UCSD-AML1 (cell line): ENCODE data around the gene CFAP61.
"Not testable (repeated sequence)": the region's sequence is repeated elsewhere in the genome, so short reads cannot be mapped to it uniquely, and the experiment has no call there.

Source experiments
- DNase-seq: peaks from one replicate; lab custom pipeline; 2025; ENCODE audit not compliant: unreplicated experiment; lab: John Stamatoyannopoulos, UW

Gene CFAP61

DNA sequence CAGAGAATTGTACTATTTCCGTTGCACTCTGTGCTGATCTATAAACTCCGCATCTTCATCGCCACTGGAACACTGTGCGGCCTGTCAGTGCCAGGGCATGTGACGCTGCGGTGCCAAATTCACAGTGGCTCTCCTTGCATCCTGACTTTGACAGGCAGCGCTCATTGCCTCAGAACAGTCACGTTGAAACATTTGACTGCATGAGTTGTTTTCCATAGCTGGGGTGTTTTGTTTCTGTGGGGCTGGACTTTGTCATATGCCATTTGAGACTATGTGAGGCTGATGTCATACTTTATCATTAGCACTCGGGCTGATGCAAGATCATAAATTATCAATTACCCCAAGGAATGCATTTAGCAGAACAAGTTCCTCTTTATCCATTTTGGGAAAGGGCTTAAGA lies 32.7 kb downstream of the CFAP61 start:
- no peak for DNase-seq

DNA sequence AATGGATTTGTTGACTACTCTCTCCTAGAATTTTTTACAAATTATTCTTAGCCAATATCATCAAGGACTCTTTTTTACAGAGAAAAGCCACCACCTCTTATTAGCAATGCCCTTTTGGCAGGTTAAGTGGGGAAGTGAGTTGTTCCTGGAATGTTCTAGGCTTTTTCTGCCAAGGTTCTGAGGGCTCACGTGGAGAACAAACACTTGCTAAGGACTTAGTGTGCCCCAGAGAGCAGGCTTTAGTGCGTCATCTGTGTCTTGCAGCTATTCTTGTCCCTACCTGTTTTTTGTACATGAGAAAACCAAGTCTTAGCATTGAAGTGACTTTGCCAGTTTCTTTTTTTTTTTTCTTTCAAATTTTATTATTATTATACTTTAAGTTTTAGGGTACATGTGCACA lies 33.5 kb downstream of the CFAP61 start:
- no peak for DNase-seq

DNA sequence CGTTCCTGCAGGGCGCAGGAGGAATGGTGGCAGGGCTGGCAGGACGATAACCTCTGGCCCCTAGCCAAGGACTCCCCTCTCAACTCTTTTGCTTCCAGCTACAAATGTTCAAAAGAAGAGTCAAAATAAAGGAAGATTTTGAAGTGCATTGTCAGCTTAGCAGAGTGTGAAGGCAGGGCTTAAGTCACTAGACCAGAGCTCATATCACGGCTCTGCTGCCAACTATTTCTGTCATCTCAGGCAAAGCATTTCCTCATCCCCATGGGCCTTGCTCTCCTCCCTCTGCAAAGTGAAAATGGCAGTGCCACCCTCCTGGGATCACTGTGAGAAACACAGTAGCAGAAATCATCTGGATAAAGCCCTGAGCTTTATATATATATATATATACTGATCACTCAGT lies 36.7 kb downstream of the CFAP61 start:
- no peak for DNase-seq

DNA sequence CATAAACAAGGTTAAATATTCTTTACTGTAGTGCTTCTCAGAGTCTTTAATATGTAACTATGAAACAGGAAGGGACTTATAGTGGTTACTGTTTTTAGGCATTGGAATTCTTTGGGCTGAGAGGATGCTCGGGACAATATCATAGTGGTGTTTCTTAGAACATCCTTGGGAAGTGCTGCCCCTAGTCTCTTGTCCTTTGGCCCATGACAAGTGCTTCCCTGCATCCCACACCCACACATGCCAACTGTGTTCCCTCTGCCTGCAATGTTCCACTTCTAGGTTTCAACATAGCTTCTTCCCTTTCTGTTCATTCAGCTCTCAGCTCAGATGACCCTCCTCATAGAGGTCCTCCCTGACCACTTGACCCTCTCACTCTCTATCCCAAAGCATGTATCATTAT lies 37.6 kb downstream of the CFAP61 start:
- no peak for DNase-seq

DNA sequence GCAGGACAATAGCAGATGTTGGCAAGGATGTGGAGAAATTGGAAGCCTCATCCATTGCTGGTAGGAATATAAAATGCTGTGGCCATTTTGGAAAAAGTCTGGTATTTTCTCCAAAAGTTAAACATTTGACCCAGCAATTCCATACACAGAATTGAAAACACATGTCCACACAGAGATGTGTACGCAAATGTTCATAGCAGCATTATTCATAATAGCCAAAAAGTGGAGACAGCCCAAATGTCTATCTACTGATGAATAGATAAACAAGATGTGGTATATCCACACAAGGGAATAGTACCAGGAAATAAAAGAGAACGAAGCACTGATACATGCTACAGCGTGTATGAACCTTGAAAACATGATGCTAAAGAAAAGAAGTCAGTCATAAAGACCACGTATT lies 40.5 kb downstream of the CFAP61 start:
- DNase-seq = no peak

DNA sequence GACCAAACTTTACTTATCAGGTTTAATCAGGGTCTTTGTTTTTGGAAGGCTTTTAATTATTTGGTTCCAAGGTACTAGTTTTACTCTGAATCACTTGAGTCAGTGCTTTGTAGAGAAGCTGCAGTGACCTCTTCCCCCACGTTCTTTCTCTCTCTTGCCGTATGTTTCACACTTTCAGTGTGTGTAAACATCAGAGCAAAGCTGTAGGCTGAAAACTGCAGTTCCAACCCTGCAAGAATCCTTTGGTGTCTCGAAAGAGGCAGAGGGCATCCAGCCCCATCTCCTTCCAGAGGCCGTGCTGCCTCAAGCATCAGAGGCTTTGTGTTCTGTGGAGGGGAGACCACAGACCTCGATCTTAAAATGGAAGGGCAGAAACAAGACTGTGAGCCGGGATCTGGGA lies 42.1 kb downstream of the CFAP61 start:
- no peak for DNase-seq

DNA sequence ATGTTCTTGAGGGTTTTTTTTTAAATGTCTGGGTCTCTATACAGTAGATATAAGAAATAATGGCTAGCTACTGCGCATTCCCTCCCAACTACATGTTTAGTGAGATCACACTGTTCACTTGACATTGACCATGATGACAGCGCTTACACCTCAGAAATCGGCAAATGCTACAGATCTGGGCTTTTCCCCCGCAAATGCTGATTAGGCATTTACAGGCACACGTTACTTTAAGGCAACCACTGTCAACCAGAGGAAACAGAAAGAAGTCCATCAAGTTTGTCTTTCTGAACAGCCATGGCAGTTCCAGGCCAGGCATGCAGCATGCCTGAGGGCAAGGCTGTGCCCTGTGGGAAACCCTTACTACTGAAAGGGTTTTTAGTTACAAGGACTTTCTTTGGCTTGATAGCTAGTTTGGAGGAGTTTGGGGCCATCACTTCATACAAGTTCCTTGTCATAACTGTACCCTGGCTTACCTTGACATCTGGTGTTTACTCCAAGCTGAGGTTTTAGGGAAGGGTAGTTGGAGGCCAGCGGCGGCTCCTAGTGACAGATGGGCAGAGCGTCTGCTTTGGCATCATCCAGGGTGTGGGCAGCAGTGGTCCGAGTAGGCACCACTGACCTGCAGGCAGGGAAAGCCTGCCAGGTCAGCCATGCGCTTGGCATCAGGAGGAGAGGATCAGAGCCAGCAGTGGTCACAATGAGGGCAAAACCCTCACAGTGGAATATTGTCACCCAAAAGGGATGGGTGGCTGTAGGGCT lies 43.0 kb downstream of the CFAP61 start:
- no peak for DNase-seq

DNA sequence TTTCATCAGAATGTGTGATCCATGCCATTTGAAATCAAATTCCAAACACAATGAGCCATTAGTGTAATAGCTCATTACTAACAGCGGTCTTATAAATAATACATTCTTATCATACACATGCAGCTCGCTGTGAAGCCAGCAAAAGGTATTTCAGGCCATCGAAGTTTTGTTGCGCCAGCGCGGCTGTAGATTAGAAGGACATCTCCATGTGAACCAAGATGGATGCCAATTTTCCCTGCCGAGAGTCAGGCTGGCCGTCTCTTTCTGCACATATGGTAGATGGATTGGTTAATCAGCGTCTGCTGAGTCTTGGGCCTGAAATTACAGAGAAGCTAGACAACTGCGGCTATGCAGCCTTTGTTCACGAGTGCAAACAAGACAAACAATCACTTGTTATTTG lies 44.1 kb downstream of the CFAP61 start:
- DNase-seq = no peak

DNA sequence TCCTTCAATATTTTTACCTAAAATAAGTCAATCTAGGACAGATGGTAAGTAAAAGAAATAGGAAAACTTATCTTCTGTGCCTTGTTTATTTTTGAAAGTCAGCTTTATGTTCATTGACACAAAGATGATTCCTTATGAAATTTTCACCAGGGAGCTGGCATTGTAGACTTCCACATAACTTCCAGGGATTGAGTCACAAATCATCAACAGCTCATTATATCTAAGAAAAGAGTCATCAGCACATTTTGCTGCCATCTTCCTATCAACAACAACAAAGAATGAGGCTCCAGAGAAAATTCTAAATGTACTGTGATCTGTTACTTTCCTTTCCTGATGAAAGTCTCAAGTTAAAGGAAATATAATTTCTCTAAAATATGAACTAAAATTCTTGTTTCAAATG lies 48.5 kb downstream of the CFAP61 start:
- no peak for DNase-seq

DNA sequence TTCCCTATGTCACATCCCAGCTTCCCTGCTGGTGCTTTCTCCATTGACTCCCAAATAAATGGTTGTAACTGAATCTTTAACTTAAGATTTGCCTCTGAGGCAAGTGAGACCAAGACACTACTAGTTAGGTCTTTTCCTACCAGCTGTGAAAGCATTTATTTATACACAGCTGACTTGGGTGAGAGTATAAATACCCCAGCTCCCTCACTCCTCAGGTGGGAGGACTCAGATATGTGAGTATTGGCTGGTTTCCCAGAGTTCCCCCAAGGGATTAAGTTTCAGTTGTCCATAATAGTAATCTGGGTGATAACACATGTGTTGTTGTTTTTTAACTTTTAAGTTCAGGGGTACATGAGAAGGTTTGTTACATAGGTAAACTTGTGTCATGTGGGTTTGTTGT lies 49.8 kb downstream of the CFAP61 start:
- DNase-seq = no peak

DNA sequence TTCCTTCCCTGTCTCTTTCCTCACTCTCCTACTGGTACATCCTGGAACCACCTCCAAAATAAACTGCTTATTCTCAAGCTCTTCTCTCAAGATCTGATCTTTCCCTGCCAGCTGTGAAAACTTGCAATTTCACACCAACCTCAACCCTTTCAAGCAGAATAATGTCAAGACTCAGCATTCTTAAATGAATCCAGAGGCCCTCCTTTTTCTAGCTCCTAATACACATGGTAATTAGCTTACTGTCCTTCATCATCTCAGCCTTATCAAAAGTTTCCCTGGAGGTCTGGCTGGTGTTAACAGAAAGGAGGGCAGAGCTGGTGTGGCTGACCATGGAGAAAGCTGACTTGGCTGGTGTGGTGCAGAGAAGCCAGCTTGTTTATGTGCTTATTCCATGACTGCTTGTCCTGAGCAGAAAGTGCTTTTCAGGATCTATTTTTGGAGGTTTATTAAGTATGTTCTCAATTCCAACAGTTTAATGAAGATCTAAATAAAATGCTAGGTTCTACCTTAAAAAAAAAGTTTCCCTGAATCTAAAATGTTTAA lies 50.5 kb downstream of the CFAP61 start:
- no peak for DNase-seq

DNA sequence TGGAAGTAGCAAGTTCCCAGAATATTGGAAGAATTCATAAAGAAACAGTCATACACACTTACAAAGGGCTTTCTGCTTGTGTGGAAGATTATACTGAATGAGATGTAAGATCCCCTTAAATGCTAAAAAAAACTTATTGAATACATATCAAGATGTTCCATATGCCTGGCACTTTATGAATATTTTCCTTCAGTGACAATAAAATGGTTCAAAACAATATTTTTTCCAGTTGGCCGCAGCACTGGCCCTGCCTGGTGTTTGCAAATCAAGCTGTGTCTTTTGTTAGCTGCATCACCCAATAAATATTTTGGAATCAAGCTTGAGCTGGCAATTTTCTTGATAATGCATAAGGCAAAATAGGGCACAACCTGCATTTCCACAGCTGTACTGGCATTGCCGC lies 51.2 kb downstream of the CFAP61 start:
- no peak for DNase-seq

DNA sequence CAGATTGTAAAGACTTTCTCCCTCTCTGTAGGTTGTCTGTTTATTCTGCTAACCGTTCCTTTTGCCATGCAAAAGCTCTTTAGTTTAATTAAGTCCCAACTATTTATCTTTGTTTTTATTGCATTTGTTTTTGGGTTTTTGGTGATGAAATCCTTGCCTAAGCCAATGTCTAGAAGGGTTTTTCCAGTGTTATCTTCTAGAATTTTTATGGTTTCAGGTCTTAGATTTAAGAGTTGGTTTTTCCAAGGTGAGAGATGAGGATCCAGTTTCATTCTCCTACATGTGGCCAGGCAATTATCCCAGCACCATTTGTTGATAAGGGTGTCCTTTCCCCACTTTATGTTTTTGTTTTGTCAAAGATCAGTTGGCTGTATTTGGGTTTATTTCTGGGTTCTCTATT lies 70.9 kb downstream of the CFAP61 start:
- not testable (repeated sequence) for DNase-seq

DNA sequence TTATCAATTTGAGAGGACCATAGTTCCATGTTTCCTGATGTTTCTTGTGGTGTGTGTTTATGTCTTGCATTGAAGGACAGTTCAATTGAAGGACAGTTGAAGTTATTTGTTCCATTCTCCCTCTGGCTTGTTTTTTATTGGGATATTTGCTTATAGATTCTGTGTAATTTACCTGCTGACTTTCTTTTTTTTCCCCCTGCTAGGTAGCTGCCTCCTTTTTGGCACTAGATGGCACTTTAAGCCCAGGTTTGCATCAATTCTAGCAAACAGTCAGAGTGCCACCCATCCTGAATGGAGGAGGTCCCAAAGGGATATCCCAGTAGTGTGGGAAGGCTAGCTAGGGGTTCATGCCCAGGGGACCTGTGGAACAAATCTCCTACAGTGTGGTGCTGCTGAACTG lies 78.1 kb downstream of the CFAP61 start:
- peak; percentile 15 for DNase-seq

DNA sequence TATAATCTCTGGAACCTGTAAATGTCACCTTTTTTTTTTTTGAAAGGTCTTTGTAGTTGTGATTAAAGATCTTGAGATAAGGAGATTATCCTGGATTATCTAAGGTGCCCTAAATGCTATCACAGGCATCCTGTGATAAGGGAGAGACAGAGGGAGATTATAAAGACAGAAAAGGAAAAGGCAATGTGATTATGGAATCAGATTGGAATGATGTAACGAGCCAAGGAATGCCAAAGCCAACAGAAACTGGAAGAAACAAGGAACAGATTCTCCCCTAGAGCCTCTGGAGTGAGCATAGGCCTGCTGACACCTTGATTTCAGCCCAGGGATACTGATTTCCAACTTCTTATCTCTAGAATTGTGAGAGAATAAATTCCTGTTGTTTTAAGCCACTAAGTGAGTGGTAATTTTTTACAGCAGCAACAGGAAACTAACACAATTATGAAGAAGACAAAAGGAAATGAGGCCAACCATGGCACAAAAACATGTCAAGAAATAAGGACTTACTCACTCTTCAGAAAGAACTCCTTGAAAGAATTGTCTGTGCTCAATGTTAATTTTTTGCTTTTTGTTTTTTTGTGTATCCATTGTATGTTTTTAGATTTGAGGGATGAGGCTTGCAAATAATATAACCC lies 82.7 kb downstream of the CFAP61 start:
- DNase-seq = no peak

DNA sequence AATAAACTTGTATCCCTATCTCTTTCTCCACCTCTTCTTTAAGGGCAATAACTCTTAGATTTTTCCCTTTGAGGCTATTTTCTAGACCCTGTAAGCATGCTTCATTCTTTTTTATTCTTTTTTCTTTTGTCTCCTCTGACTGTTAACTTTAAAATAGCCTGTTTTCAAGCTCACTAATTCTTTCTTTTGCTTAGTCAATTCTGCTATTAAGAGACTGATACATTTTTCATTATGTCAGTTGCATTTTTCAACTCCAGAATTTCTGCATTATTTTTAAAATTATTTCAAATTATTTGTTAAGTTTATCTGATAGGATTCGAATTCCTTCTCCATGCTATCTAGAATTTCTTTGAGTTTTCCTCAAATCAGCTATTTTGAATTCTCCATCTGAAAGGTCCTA lies 84.0 kb downstream of the CFAP61 start:
- no peak for DNase-seq

DNA sequence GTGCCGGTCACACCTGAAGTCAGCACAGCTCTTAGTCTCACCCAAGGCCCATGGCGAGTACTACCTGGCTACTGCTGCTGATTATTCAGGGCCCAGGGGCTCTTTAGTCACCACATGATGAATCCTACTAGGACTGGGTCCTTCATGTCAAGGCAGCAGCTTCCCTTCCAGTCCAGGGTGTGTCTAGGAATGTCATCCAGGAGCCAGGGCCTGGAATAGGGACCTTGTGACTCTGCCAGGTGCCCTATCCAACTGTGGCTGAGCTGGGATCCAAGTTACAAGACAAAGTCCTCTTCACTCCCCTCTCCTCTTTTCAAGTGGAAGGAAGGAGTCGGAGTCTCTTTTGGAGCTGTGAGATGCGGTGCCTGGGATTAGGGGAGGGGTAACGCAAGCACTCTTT lies 85.5 kb downstream of the CFAP61 start:
- no peak for DNase-seq

DNA sequence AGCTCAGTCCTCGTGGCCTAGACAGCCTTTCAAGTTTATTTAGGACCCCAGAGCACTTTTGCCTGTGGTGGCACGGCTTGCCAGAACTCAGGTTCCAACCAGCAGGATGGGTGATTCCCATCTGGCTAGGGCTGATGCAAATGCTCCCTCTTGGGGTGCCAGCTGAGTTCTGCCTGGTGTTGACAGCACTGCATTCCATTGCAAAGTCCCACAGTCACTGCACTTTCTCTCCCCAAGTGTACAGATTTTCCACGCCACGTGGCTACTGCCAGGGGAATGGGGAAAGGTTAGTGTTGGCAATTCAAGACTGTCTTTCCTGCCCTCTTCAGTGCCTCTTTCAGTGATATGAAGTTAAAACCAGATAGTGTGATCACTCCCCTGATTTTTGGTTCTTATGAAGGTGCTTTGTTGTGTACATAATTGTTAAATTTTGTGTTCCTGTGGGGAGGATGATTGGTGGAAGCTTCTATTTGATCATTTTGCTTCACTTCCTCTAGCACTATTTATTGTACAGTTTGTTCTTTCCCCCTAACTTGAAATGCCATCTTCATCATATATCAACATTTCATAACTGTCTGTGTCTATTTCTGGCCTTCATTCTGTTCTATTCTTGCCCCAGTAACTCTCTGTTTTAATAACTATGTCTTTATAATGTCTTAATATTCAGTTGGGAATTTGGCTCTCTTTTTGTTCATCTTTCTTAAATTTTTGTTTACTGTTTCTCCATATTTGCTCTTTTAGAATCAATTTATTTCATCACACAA lies 86.2 kb downstream of the CFAP61 start:
- no peak for DNase-seq

DNA sequence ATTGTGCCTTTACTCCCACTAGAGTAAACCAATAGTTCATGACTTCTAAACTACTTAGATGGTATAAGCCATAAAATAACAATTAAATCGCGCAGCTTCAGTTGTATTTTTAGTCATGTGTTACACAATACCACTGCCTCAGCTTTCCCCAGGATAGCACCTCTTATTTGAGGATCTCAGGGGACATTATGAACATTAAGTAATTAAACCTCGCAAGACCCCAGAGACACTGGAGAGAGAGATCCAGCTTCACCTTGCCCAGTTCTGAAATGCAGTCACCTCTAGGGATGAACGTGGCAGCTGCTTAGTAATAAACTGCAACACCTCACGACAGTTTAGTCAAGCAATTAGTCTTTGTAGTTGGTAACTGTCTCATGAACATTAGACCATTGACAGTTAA lies 87.1 kb downstream of the CFAP61 start:
- no peak for DNase-seq

DNA sequence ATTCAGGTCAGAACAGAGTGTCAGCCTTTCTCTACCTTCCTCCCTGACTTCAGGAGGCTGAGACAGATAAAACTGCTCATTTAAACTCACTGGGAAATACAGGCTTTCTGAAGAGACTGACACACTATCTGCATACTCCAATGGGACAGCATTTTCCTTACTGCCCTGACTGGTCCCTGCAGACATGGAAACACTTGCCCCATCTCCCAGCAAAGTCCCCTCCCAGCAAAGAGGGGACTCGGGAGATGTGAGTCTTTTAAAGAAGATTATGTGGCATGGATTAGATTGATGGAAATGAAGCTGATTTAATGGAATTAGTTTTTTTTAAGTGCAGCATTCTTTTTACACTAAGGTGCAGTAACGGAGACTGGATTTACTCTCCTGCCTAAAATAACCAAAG lies 90.8 kb downstream of the CFAP61 start:
- DNase-seq = no peak

DNA sequence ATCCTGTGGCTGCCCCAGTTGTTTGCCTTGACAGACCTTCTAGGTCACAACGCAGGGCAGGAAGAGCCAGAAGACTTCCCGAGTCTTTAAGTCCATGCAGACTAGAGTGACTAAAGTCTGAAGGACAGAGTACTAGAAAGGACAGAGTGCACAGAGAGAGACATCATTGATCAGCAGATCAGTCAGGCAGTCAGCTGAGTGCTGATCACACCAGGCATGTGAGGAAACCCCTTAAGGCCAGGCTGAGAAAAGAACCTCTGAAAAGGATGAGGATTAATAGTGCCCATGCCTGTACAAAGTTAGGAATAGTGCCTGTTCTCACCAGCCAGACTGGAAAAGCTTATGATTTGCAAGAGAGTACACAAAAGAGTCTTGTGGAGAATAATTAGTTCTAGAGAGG lies 91.3 kb downstream of the CFAP61 start:
- DNase-seq = no peak

DNA sequence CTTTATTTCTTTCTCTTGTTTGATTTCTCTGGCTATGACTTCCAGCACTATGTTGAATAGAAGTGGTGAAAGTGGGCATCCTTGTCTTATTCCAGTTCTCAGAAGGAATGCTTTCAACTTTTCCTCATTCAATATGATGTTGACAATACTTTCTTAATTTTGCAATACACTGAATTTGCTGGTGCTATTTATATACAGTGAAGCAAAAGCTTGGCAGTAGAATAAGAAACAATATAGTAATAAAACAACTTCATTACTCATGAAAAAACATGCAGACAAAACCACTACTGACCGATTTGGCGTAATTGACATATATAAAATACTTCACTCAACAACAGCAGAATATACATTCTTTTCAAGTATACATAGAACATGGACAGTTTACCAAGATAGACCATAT lies 96.4 kb downstream of the CFAP61 start:
- no peak for DNase-seq
